HFF-Myc (cell line): Measurements from ENCODE around the gene USP31.

Experiments used
- DNase-seq: peaks from one replicate; pipeline ENCODE4 v3.0.0-alpha.2; 2011; ENCODE audit warnings: low read depth; ENCODE audit errors: extremely low read depth
- H3K4me3 ChIP-seq: replicated peaks from 2 replicates; pipeline ENCODE4 v1.5.1; 2011; ENCODE audit warnings: low read depth, mild to moderate bottlenecking, control low read depth, low read length
- CTCF ChIP-seq: IDR thresholded peaks from 2 replicates; pipeline ENCODE4 v1.5.1; 2012; ENCODE audit warnings: mild to moderate bottlenecking, low read depth, low read length, control low read depth; ENCODE audit errors: missing control alignments

USP31 gene

GRCh38 chr16:23175651-23176050 lies 26.4 kb upstream of the USP31 start:
- DNase-seq, result no peak
- no peak overlapping the region for H3K4me3 ChIP-seq
- no peak for TF ChIP-seq CTCF

GRCh38 chr16:23174622-23175021 lies 25.4 kb upstream of the USP31 start:
- no peak for DNase-seq
- H3K4me3 ChIP-seq, result no peak overlapping the region
- no peak for TF ChIP-seq CTCF

- no peak for DNase-seq
- no peak overlapping the region for H3K4me3 ChIP-seq
These were observed 23.7 kb upstream of the USP31 start for GRCh38 chr16:23172994-23173393.

GRCh38 chr16:23172583-23172982 lies 23.3 kb upstream of the USP31 start:
- H3K4me3 ChIP-seq, result no peak overlapping the region
- no peak for TF ChIP-seq CTCF
- no peak for DNase-seq

More at GRCh38 chr16:23172994-23173393, 23.7 kb upstream of the USP31 start:
- TF ChIP-seq CTCF, result no peak

GRCh38 chr16:23164736-23165135 lies 15.5 kb upstream of the USP31 start:
- H3K4me3 ChIP-seq, result no peak overlapping the region
- TF ChIP-seq CTCF, result no peak
- no peak for DNase-seq

GRCh38 chr16:23163921-23164320 lies 14.7 kb upstream of the USP31 start:
- no peak for TF ChIP-seq CTCF
- no peak overlapping the region for H3K4me3 ChIP-seq
- DNase-seq, result no peak

GRCh38 chr16:23160574-23160973 lies 11.3 kb upstream of the USP31 start:
- no peak for TF ChIP-seq CTCF
- DNase-seq, result no peak
- no peak overlapping the region for H3K4me3 ChIP-seq
